Memory B cell (primary cell): Measurements from ENCODE around the gene MIER2.
"Not testable (repeated sequence)": the region's sequence is repeated elsewhere in the genome, so short reads cannot be mapped to it uniquely, and the experiment has no call there.

Source experiments
- ATAC-seq: fragments of 150-1000 bp; cut with Tn5 transposase; 2 replicates; pipeline ENCODE4 v1.10.0; 2021; ENCODE audit warnings: low read depth, mild to moderate bottlenecking, moderate library complexity
- DNase-seq, 2 donors: peaks; one replicate each; pipeline ENCODE4 v3.0.0; 2022; ENCODE audit warnings: low spot score in 2 of 2
- H3K27ac Mint-ChIP-seq: one replicate; pipeline ENCODE4 v1.8.0; 2022; ENCODE audit warnings: mild to moderate bottlenecking, moderate library complexity, mixed read lengths
- H3K27me3 Mint-ChIP-seq: one replicate; pipeline ENCODE4 v1.8.0; 2022; ENCODE audit warnings: mixed read lengths
- H3K36me3 Mint-ChIP-seq: one replicate; pipeline ENCODE4 v1.8.0; 2022; ENCODE audit warnings: mild to moderate bottlenecking, mixed read lengths
- H3K4me1 Mint-ChIP-seq: one replicate; pipeline ENCODE4 v1.8.0; 2022; ENCODE audit warnings: mixed read lengths
- H3K4me3 Mint-ChIP-seq: one replicate; pipeline ENCODE4 v1.8.0; 2022; ENCODE audit warnings: mild to moderate bottlenecking, moderate library complexity, mixed read lengths
- H3K9me3 Mint-ChIP-seq: one replicate; pipeline ENCODE4 v1.8.0; 2022; ENCODE audit warnings: mixed read lengths

The MIER2 gene

DNA sequence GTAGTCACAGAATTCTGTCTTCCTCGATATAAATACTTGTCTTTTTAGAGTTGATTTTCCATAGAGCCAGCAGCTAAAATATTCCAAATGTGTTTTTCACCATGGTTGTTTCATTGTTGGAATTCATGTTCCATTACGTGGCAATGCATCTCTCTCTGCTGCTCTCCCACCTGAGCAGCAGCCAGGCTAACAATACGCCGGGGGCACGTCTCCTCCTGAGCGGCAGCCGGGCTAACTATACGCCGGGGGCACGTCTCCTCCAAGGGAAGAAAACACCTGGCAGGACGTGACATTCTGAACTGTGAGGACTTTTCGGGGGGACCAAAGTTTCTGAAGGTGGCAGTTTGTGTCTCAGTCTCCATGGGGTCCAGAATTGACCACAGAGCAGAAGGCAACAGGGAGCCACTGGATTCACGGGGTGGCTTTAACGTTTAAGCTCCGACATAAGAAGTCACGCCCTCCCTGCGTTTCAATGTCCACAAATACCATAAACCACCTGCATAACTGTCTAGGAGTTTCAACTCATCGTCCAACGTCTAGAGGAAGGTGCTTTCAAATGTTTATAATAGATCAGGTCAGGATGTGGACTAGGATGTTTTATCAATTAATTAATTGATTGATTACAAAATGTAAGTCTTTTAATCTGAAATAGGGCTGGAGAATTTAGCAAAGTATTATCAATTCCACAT, 68.5 kb downstream of the MIER2 start:
- no peak overlapping the region for H3K4me3 Mint-ChIP-seq
- no peak for DNase-seq
- ATAC-seq = no peak
- peaks cover 2% of the 10 kb centered on the region for H3K9me3 Mint-ChIP-seq
- peaks cover 13% of the 10 kb centered on the region for H3K27me3 Mint-ChIP-seq
- H3K4me1 Mint-ChIP-seq = no peaks in the 10 kb centered on the region
- no peak overlapping the region for H3K27ac Mint-ChIP-seq
- no peaks in the 10 kb centered on the region for H3K36me3 Mint-ChIP-seq

DNA sequence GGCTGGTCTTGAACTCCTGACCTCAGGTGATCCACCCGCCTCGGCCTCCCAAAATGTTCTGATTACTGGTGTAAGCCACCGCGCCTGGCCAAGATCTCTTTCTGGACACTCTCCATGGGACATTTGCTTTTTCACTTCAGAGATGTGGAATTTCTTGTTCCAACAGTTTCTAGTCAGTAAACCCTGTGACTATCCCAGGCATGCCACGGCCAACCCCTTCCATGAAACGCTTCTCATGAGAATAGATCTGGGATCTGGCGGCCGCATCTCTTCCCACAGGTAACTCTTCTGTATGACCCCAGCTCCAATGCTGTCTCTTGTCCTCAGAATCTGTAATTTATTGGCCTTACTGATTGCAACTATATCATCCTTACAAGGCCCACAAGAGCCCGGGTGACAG, 69.6 kb downstream of the MIER2 start:
- no peaks in the 10 kb centered on the region for H3K4me1 Mint-ChIP-seq
- H3K9me3 Mint-ChIP-seq = peaks cover 2% of the 10 kb centered on the region
- peaks cover 13% of the 10 kb centered on the region for H3K27me3 Mint-ChIP-seq
- H3K4me3 Mint-ChIP-seq = no peak overlapping the region
- H3K36me3 Mint-ChIP-seq = no peaks in the 10 kb centered on the region
- no peak for ATAC-seq
- H3K27ac Mint-ChIP-seq = no peak overlapping the region
- no peak for DNase-seq

DNA sequence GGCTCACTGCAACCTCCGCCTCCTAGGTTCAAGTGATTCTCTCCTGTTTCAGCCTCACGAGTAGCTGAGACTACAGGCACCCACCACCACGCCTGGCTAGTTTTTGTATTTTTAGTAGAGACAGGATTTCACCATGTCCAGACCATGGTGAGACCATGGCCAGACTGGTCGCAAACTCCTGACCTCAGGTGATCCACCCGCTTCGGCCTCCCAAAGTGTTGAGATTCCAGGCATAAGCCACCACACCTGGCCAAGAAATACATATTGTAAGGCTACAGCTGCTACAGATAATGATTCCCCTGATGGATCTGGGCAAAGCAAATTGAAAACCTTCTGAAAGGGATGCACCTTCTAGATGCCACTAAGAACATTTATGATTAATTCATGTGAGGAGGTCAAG, 71.2 kb downstream of the MIER2 start:
- H3K36me3 Mint-ChIP-seq = no peaks in the 10 kb centered on the region
- H3K27ac Mint-ChIP-seq = no peak overlapping the region
- H3K4me1 Mint-ChIP-seq = no peaks in the 10 kb centered on the region
- peaks cover 14% of the 10 kb centered on the region for H3K27me3 Mint-ChIP-seq
- ATAC-seq (no peak), DNase-seq (no peak)
- H3K4me3 Mint-ChIP-seq = no peak overlapping the region
- peaks cover 2% of the 10 kb centered on the region for H3K9me3 Mint-ChIP-seq

- Mint-ChIP-seq H3K4me3 (no peak overlapping the region), H3K27ac (no peak overlapping the region), H3K9me3 (peaks cover 2% of the 10 kb centered on the region), H3K27me3 (peaks cover 13% of the 10 kb centered on the region), H3K36me3 (no peaks in the 10 kb centered on the region), H3K4me1 (peaks cover 5% of the 10 kb centered on the region)
- DNase-seq (no peak), ATAC-seq (no peak)
These were observed 72.7 kb downstream of the MIER2 start for GRCh38 chr19:271856-272255.

- not testable (repeated sequence) for ATAC-seq, H3K9me3 Mint-ChIP-seq, H3K4me3 Mint-ChIP-seq, H3K36me3 Mint-ChIP-seq, DNase-seq, H3K27ac Mint-ChIP-seq, H3K4me1 Mint-ChIP-seq
- peaks cover 17% of the 10 kb centered on the region for H3K27me3 Mint-ChIP-seq
These were observed 73.8 kb downstream of the MIER2 start for GRCh38 chr19:270766-271318.

GRCh38 chr19:269241-269640, 75.4 kb downstream of the MIER2 start:
- H3K36me3 Mint-ChIP-seq = no peaks in the 10 kb centered on the region
- H3K4me1 Mint-ChIP-seq = peaks cover 9% of the 10 kb centered on the region
- no peak overlapping the region for H3K27ac Mint-ChIP-seq
- H3K27me3 Mint-ChIP-seq = peaks cover 20% of the 10 kb centered on the region
- DNase-seq (no peak), ATAC-seq (no peak)
- H3K9me3 Mint-ChIP-seq = no peaks in the 10 kb centered on the region
- H3K4me3 Mint-ChIP-seq = no peak overlapping the region

DNA sequence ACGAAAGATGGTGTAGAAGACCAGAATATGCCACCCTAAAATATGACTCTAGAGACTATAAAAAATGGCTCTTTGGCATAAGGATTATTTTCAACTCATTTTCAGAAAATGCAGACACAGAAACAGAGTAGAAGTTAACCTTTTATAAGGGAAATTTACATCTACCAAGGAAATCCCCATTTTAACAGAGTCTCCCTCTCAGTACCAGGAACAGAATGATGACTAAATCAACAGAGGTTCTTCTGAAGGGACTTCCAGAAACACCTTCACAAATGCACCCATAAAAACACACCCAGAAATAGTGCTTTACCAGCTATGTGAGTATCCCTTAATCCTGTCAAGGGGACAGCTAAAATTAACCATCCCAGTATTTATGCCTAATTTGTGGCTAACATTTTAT, 82.5 kb downstream of the MIER2 start:
- Mint-ChIP-seq H3K4me1 (peaks cover 5% of the 10 kb centered on the region), H3K27ac (no peak overlapping the region), H3K4me3 (no peak overlapping the region), H3K27me3 (peaks cover 16% of the 10 kb centered on the region), H3K9me3 (no peaks in the 10 kb centered on the region), H3K36me3 (no peaks in the 10 kb centered on the region)
- ATAC-seq = no peak
- no peak for DNase-seq

- H3K27ac Mint-ChIP-seq, H3K36me3 Mint-ChIP-seq, DNase-seq, H3K9me3 Mint-ChIP-seq, H3K4me3 Mint-ChIP-seq, ATAC-seq, H3K4me1 Mint-ChIP-seq: not testable (repeated sequence)
- peaks cover 20% of the 10 kb centered on the region for H3K27me3 Mint-ChIP-seq
These were observed 87.8 kb downstream of the MIER2 start for GRCh38 chr19:256804-257203.
